Glutamatergic neuron (in vitro differentiated cells): Measurements from ENCODE around the gene CLIC1. TPM values are rescaled to one million over a fixed set of nuclear protein-coding genes. Genes with fewer than 3 reads are reported as not detected.

Source experiments
- DNase-seq: peaks from one replicate; pipeline ENCODE4 v3.0.0; 2022
- H3K27ac Mint-ChIP-seq: one replicate; pipeline ENCODE4 v1.8.0; 2020; ENCODE audit warnings: mild to moderate bottlenecking, mixed read lengths, inconsistent platforms; ENCODE audit not compliant: unreplicated experiment
- H3K27me3 Mint-ChIP-seq: one replicate; pipeline ENCODE4 v1.8.0; 2020; ENCODE audit warnings: mild to moderate bottlenecking, moderate library complexity, mixed read lengths, inconsistent platforms; ENCODE audit not compliant: unreplicated experiment
- H3K36me3 Mint-ChIP-seq: one replicate; pipeline ENCODE4 v1.8.0; 2020; ENCODE audit warnings: mild to moderate bottlenecking, mixed read lengths, inconsistent platforms; ENCODE audit not compliant: unreplicated experiment
- H3K4me1 Mint-ChIP-seq: one replicate; pipeline ENCODE4 v1.8.0; 2020; ENCODE audit warnings: mild to moderate bottlenecking, low read depth, mixed read lengths, inconsistent platforms; ENCODE audit not compliant: unreplicated experiment
- H3K4me3 Mint-ChIP-seq: one replicate; pipeline ENCODE4 v1.8.0; 2020; ENCODE audit warnings: mild to moderate bottlenecking, mixed read lengths, inconsistent platforms; ENCODE audit not compliant: unreplicated experiment
- H3K9me3 Mint-ChIP-seq: one replicate; pipeline ENCODE4 v1.8.0; 2020; ENCODE audit warnings: mild to moderate bottlenecking, moderate library complexity, mixed read lengths, inconsistent platforms; ENCODE audit not compliant: unreplicated experiment
- CTCF ChIP-seq: fragments of 200-600 bp; sonication (generic); IDR thresholded peaks from one replicate; pipeline ENCODE4 v1.5.0; 2021; ENCODE audit not compliant: partially characterized antibody, unreplicated experiment
- total RNA-seq: library from RNA; stranded (reverse); fragmentation: NEBNext Ultra II Directional; extraction: Animal tissue kit (Norgen Biotek cat#: 25700); gene quantifications from one replicate; pipeline ENCODE4 v1.2.1, GENCODE V29; 2021; ENCODE audit not compliant: unreplicated experiment

Gene CLIC1
- total RNA-seq, 1 donor from 2014 or later, result 310 TPM

GRCh38 chr6:31778193-31778592, 41.9 kb upstream of the CLIC1 start:
- H3K9me3 Mint-ChIP-seq, result peaks cover 2% of the 10 kb centered on the region
- DNase-seq, result no peak
- no peak overlapping the region for H3K27ac Mint-ChIP-seq
- no peak overlapping the region for H3K4me3 Mint-ChIP-seq
- no peaks in the 10 kb centered on the region for H3K4me1 Mint-ChIP-seq
- H3K27me3 Mint-ChIP-seq, result no peaks in the 10 kb centered on the region
- no peaks in the 10 kb centered on the region for H3K36me3 Mint-ChIP-seq
- TF ChIP-seq CTCF, result no peak

- H3K9me3 Mint-ChIP-seq, result peaks cover 2% of the 10 kb centered on the region
- H3K27ac Mint-ChIP-seq, result no peak overlapping the region
- H3K4me3 Mint-ChIP-seq, result no peak overlapping the region
- H3K4me1 Mint-ChIP-seq, result no peaks in the 10 kb centered on the region
- H3K27me3 Mint-ChIP-seq, result no peaks in the 10 kb centered on the region
- no peak for DNase-seq
- TF ChIP-seq CTCF, result no peak
- no peaks in the 10 kb centered on the region for H3K36me3 Mint-ChIP-seq
Measured at GRCh38 chr6:31777667-31778050, 41.3 kb upstream of the CLIC1 start.

GRCh38 chr6:31776989-31777666, 40.8 kb upstream of the CLIC1 start, which contains the start of gene VWA7:
Gene VWA7 (minus strand): TSS chr6:31777328. CDS start chr6:31776779, 549 bp downstream.
- Mint-ChIP-seq H3K4me3 (no peak within 1 kb of the TSS), H3K4me1 (no peaks in the 10 kb centered on the region), H3K9me3 (peaks cover 2% of the 10 kb centered on the region), H3K27me3 (no peaks in the 10 kb centered on the region), H3K36me3 (no peaks in the 10 kb centered on the region), H3K27ac (no peak within 1 kb of the TSS)
- DNase-seq, result peak; percentile 29
- TF ChIP-seq CTCF, result no peak

GRCh38 chr6:31776485-31776988, 40.2 kb upstream of the CLIC1 start:
- Mint-ChIP-seq H3K4me3 (no peak overlapping the region), H3K27me3 (no peaks in the 10 kb centered on the region), H3K4me1 (no peaks in the 10 kb centered on the region), H3K27ac (no peak overlapping the region), H3K36me3 (no peaks in the 10 kb centered on the region), H3K9me3 (peaks cover 1% of the 10 kb centered on the region)
- no peak for TF ChIP-seq CTCF
- DNase-seq, result no peak
